Activated naive CD8-positive, alpha-beta T cell treated with anti-CD3 and anti-CD28 coated beads for 36 hours (primary cell): ENCODE results near the gene ESPL1. TPM values are rescaled to one million over a fixed set of nuclear protein-coding genes. Genes with fewer than 3 reads are reported as not detected.

Experiments used
- DNase-seq: peaks from one replicate; pipeline ENCODE4 v3.0.0; 2021
- H3K27ac Mint-ChIP-seq: one replicate; pipeline ENCODE4 v1.8.0; 2022; ENCODE audit warnings: mild to moderate bottlenecking, moderate library complexity, mixed read lengths
- H3K27me3 Mint-ChIP-seq: one replicate; pipeline ENCODE4 v1.8.0; 2022; ENCODE audit warnings: mild to moderate bottlenecking, mixed read lengths
- H3K36me3 Mint-ChIP-seq: one replicate; pipeline ENCODE4 v1.8.0; 2021; ENCODE audit warnings: mild to moderate bottlenecking, mixed read lengths
- H3K4me1 Mint-ChIP-seq: one replicate; pipeline ENCODE4 v1.8.0; 2021; ENCODE audit warnings: mixed read lengths
- H3K4me3 Mint-ChIP-seq: one replicate; pipeline ENCODE4 v1.8.0; 2022; ENCODE audit warnings: mild to moderate bottlenecking, moderate library complexity, mixed read lengths
- H3K9me3 Mint-ChIP-seq: one replicate; pipeline ENCODE4 v1.8.0; 2022; ENCODE audit warnings: mixed read lengths
- total RNA-seq, 2 experiments: library from RNA; stranded (reverse); gene quantifications; one replicate each; pipeline ENCODE4 v1.2.3, GENCODE V29; 2021

ESPL1 gene
- 10 to 100 TPM; 66.3 to 67.7 TPM for total RNA-seq

DNA sequence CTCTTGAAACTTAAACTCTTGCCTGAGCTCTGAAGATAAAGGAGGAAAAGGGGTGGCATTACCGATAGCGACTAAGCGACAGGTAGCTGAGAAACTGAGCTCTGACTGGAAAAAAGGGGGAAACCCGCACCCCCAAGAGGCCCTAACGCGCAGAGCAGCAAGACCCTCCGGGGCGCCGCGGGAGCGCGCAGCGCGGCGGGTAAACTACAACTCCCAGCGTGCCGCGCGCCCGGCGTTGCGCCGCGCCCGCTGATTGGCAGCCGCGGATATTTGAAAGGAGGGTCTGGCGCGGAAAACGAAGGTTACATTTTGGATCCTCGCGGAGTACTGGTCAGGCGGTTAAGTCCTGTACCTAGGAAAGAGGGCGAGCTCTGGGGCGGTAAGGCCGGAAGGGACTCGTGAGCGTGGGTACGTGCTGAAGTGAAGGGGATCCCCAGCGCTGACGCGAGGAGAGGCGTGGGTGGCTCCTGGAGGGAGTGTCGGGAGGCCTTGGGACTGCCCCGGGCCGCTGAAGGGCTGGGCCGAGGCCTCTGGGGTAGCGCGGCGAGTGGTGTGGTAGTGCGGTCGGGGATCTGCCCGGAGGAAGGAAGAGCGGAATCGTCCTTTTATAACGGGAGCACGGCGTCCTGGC lies at the start of gene ESPL1:
Gene ESPL1, plus strand, starts transcription at position 301 of the 631 bp plus-strand sequence. CDS start 468 bp downstream, outside the sequence.
- Mint-ChIP-seq H3K4me1 (peaks cover 28% of the 10 kb centered on the region), H3K4me3 (peak within 1 kb of the TSS; percentile 98), H3K27ac (peak within 1 kb of the TSS; percentile 99), H3K27me3 (no peaks in the 10 kb centered on the region), H3K9me3 (no peaks in the 10 kb centered on the region), H3K36me3 (peaks cover 30% of the 10 kb centered on the region)
- DNase-seq: peak; percentile 93

DNA sequence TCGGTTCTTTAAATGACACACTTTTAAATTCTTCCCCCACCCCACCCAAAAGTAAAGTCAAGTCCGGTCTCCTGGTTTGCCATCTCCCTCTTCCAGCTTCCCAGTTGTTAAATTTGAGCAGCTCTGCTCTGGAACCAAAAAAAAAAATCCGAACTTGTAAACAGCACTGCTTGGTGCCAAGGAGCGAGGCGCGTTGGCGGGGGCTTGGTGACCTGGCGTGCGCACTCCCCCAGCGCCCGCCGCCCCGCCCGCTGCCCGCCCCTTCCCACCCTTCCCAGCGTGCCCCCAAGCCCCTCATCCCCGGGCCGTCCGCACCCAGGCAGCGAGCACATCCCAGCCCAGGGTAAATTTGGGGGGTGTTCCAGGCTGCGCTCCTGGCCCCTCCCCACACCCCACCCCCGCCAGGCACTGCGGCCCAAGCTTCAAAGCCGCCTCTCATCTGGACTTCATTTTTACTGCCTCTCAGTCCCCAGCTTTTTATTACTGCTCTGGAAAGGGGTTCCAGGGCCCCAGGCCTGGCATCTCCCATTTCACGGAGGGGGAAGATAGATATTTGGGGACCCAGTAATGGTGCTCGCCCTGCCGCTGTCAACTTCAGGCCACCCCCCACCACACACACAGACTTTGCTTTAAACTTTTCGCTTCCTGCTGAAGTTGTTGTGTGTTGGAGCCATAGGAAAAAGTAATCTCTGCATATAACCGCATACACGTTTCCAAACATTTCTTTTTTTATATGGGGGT lies 49.4 kb upstream of the ESPL1 start:
- H3K4me3 Mint-ChIP-seq: peak overlapping the region; percentile 88
- H3K4me1 Mint-ChIP-seq: peaks cover 67% of the 10 kb centered on the region
- H3K27ac Mint-ChIP-seq: peak overlapping the region; percentile 96
- H3K27me3 Mint-ChIP-seq: no peaks in the 10 kb centered on the region
- no peaks in the 10 kb centered on the region for H3K9me3 Mint-ChIP-seq
- DNase-seq: peak; percentile 37
- peaks cover 3% of the 10 kb centered on the region for H3K36me3 Mint-ChIP-seq

GRCh38 chr12:53219292-53219955 lies 48.7 kb upstream of the ESPL1 start:
- Mint-ChIP-seq H3K27me3 (no peaks in the 10 kb centered on the region), H3K36me3 (peaks cover 3% of the 10 kb centered on the region), H3K9me3 (no peaks in the 10 kb centered on the region), H3K4me1 (peaks cover 68% of the 10 kb centered on the region), H3K4me3 (peak overlapping the region; percentile 88), H3K27ac (peak overlapping the region; percentile 95)
- peak; percentile 84 for DNase-seq

- H3K4me3 Mint-ChIP-seq: peak overlapping the region; percentile 88
- H3K27me3 Mint-ChIP-seq: no peaks in the 10 kb centered on the region
- DNase-seq: peak; percentile 83
- H3K27ac Mint-ChIP-seq: peak overlapping the region; percentile 95
- H3K4me1 Mint-ChIP-seq: peaks cover 73% of the 10 kb centered on the region
- no peaks in the 10 kb centered on the region for H3K9me3 Mint-ChIP-seq
- H3K36me3 Mint-ChIP-seq: peaks cover 3% of the 10 kb centered on the region
Observed at GRCh38 chr12:53219956-53220693, 48.0 kb upstream of the ESPL1 start.

GRCh38 chr12:53220694-53221202 lies 47.4 kb upstream of the ESPL1 start:
- Mint-ChIP-seq H3K27me3 (no peaks in the 10 kb centered on the region), H3K4me1 (peaks cover 73% of the 10 kb centered on the region), H3K27ac (peak overlapping the region; percentile 87), H3K4me3 (peak overlapping the region; percentile 88), H3K36me3 (peaks cover 6% of the 10 kb centered on the region), H3K9me3 (no peaks in the 10 kb centered on the region)
- peak; percentile 89 for DNase-seq

DNA sequence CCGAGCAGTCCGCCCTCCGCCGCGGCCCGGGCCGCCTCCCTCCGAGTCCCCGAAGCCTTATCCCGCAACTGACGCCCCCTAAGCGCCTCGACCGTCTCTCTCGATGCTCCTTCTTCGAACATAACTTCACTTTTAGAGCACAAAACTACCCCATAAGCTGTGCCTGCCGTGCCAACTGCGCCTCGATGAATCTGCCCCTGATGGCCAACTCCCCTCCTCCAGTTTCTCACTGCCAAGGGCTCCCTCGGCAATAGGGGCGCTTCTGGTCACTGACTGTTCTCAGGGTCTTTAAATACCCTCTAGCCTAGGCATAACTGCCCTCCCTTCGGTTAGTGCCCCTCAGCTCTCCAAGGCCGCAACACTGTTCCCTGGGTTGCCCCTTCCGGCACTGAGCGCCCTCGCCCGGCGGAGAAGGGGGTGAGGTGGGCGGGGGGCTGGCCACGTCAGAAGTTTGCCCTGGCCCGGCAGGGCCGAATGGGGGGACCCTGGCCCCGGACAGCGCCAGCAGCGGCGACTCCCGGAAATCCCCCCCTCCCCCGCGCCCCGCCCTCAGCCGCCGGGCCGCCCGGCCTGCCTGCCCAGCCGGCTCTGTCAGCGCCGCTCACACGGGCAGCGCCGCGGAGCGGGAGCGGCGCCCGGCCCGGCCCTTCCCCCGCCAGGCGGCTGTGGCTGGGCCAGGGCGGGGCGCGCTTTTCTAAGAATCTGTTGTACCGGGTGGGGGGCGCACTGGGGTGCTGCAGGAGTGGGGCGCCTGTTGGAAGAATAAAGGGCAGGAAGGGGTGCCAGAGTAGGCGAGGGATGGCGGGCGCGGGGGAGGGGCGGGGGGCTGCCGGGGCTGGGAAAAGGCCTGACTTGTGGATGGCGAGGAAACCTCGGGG lies 46.7 kb upstream of the ESPL1 start:
- Mint-ChIP-seq H3K36me3 (peaks cover 6% of the 10 kb centered on the region), H3K9me3 (no peaks in the 10 kb centered on the region), H3K4me3 (peak overlapping the region; percentile 88), H3K27me3 (no peaks in the 10 kb centered on the region), H3K27ac (peak overlapping the region; percentile 88), H3K4me1 (peaks cover 69% of the 10 kb centered on the region)
- DNase-seq: peak; percentile 65

DNA sequence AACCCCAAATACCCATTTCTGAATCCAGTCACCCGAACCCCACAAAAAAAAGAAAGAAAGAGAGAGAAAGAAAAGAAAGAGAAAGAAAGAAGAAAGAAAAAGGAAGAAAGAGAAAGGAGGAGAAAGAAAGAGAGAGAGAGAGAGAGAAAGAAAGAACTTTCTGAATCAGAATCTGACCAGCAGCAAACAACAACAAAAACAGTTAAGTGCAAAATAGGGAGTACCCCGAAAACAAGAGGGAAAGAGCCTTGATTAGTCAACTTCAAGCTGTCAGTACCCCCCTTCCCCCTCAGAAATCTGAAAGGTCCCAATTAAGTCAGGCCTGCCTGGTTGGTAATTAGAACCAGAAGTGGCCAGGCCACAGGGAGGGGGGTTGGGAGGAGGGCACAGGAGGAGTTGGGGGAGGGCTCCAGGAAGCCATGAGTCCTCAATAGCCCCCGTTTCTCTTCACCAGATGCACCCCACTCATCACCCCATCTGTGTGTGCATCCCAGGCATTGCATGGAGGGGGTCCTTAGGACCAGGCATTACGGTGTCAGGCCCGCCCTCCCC lies 45.9 kb upstream of the ESPL1 start:
- no peak for DNase-seq
- Mint-ChIP-seq H3K36me3 (peaks cover 10% of the 10 kb centered on the region), H3K4me1 (peaks cover 64% of the 10 kb centered on the region), H3K4me3 (peak overlapping the region; percentile 74), H3K9me3 (no peaks in the 10 kb centered on the region), H3K27me3 (no peaks in the 10 kb centered on the region), H3K27ac (peak overlapping the region; percentile 88)

- no peak for DNase-seq
- peaks cover 62% of the 10 kb centered on the region for H3K4me1 Mint-ChIP-seq
- peaks cover 10% of the 10 kb centered on the region for H3K36me3 Mint-ChIP-seq
- no peaks in the 10 kb centered on the region for H3K9me3 Mint-ChIP-seq
- H3K27ac Mint-ChIP-seq: peak overlapping the region; percentile 88
- H3K27me3 Mint-ChIP-seq: no peaks in the 10 kb centered on the region
- peak overlapping the region; percentile 74 for H3K4me3 Mint-ChIP-seq
Observed at GRCh38 chr12:53222806-53223261, 45.3 kb upstream of the ESPL1 start.

DNA sequence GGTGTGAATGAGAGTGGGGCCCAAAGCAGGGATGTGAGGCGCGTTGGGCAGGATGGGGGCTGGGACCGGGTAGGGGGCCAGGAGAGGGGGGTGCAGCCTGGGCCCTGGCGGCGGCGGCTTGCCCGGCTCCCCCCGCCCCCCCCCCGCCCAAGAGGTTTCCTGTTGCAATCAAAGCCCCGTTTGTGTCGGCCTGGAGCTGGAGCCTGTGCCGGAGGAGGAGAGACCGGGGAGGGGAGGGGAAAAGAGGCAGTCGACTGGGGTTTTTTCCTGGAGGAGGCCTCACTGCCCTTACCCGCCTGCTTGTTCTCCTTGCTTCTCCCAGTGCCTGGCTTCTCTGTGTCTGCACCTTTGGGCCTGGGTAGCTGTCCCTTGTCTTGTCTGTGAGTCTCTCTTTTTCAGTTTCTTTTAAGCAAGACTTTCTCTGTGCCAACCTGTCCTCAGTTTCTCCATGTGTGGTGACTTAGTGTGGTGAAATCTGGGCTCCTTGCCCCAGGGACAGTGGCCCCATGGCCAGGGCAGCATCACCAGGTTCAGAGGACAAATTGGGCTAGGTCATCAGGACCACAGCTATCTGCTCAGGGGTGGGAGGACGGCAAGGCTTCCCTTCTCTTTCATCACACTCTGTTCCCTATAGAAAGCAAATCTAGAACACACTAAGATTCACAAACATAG lies 44.6 kb upstream of the ESPL1 start:
- DNase-seq: peak; percentile 16
- H3K27me3 Mint-ChIP-seq: no peaks in the 10 kb centered on the region
- no peaks in the 10 kb centered on the region for H3K9me3 Mint-ChIP-seq
- peaks cover 10% of the 10 kb centered on the region for H3K36me3 Mint-ChIP-seq
- H3K27ac Mint-ChIP-seq: peak overlapping the region; percentile 88
- peaks cover 60% of the 10 kb centered on the region for H3K4me1 Mint-ChIP-seq
- peak overlapping the region; percentile 74 for H3K4me3 Mint-ChIP-seq

DNA sequence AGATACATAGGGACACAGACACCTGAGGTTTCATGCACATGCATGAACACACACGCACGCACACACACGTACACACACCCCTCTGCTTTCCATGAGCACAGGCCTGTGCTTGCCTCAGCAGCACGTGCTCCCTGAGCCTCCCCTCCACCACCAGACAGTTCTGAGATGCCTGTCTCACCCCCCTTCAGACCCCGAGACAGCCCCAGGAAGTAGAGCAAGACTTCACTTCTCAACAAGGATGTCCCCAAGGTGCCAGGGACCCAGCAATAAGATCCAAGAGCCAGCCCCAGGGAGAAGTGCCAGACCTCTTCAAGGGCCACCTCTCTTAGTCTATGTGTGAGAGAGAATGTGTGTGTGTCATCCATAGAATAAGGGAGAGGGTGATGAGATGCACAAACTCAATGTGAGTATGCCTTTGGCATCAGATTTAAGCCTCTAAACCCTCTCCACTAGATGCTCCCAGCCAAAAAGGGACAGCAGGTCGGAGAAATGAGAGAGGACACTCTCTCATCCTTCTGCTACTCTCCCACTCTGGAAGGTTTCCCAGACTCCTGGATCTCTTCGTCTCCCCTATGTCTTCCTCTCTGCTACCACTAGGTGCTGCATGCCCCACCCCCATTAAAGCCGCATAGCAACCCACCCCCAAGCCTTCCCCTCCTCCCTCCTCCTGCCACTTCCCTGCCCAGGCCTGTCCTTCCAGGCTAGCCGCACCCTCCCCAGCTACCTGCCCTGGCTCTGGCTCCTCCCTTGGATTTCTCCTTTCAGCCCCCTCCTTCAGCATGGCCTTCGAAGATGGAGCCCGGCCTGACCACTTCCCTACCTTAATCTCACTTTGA lies 43.8 kb upstream of the ESPL1 start:
- Mint-ChIP-seq H3K4me1 (peaks cover 56% of the 10 kb centered on the region), H3K4me3 (peak overlapping the region; percentile 64), H3K27me3 (no peaks in the 10 kb centered on the region), H3K27ac (peak overlapping the region; percentile 87), H3K36me3 (peaks cover 10% of the 10 kb centered on the region), H3K9me3 (no peaks in the 10 kb centered on the region)
- DNase-seq: peak; percentile 40

DNA sequence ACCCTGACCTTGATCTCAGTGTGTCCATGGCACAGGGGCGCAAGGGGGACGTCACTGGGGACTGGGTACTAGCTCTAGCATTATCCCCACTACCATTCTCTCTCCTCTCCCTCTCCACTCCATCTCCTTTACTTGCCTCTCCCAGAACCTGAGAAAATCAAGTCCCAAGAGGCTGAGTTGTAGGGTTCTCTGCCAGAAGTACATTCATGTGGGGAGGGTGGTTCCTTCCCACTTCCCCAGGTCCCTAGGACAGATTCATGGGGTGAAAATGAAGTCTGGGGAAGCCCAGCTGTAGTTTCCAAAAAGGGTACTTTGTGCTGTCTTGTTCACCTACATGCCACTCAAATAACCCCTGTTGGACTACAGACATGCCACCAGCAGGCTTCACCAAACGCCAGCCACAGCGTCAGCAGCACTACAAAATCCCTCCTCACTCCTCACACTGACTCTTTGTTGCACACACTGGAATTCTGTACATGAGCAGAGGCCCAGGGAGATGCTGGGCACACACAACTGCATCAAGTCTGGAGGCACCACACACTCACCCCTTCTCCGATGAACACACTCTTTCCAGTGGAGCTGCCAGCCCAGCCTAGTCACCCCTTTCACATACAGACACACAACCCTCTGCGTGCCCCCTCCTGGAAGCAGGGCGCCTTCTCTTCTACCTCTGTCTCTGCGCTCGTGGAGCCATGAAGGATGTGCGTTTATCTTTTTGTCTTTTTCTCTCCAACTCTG lies 43.0 kb upstream of the ESPL1 start:
- H3K27ac Mint-ChIP-seq: peak overlapping the region; percentile 87
- H3K27me3 Mint-ChIP-seq: no peaks in the 10 kb centered on the region
- H3K4me1 Mint-ChIP-seq: peaks cover 57% of the 10 kb centered on the region
- H3K4me3 Mint-ChIP-seq: peak overlapping the region; percentile 11
- no peak for DNase-seq
- H3K9me3 Mint-ChIP-seq: no peaks in the 10 kb centered on the region
- peaks cover 10% of the 10 kb centered on the region for H3K36me3 Mint-ChIP-seq
